GM18520 (cell line): ENCODE data around the gene VWA3A.
"Not testable (repeated sequence)": the region's sequence is repeated elsewhere in the genome, so short reads cannot be mapped to it uniquely, and the experiment has no call there.

ENCODE experiments used
- ATAC-seq: cut with Tn5 transposase; IDR thresholded peaks from one replicate; pipeline ENCODE4 v1.9.1; 2021; ENCODE audit not compliant: unreplicated experiment

VWA3A gene

DNA sequence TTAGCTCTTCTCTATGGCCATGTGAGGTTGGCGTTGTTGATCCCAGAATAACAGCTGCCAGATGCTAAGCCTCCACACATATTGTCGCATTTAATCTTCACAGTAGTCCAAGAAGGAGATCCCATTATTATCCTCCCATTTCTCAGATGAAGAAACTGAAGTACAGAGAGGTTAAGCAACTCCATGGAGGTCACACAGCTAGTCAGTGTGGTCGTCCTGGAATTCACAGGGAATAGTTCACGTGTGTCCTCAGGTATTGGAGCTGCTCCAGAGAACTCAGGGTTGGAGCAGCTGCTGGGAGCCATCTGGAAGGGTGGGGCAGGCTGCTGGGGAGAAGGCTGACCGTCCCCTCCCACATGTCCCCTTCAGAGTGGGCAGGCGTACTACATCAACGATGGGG, 89.5 kb downstream of the VWA3A start:
- ATAC-seq: no peak

DNA sequence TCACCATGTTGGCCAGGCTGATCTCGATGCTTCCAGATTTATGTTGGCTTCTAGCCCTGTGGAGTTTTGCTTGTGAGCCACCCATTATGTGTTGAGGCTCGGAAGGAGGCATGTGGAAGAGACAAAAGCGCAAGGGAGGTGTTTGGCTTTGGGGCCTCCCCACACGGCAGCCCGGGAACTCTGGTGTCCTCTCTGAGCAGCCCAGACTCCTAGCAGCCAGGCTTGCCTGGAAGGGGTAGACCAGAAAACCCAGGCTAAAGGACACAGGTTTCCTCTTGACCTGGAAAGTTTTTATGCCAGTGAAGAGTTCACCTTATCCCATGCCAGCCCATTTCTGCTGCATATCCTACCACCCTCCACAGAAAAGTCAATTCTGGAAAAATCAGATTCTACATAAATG, 91.0 kb downstream of the VWA3A start:
- ATAC-seq: no peak

DNA sequence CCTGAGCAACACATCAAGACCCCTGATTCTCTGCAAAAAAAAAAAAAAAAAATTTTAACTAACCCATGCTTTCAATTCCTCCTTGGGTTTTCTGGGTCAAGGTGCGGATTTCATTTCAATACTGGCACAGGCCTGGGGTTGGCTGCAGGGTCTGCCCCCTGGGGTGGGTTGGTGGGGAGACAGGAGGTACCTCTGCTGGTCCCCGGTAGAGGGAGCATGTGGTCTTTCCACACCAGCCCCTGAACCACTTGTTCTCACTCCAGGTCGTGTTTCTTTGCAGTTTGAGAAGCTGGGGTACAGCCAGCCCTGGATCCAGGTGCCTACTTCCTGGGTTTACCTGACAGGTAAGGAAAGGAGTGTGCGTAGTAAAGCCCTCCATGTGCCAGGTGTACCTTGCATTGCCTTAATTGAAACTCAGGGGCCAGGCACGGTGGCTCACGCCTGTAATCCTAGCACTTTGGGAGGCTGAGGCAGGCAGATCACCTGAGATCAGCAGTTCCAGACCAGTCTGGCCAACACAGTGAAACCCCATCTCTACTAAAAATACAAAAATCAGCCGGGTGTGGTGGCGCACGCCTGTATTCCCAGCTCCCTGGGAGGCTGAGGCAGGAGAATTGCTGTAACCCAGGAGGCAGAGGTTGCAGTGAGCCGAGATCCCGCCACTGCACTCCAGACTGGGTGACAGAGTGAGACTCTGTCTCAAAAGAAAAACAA, 91.7 kb downstream of the VWA3A start:
- ATAC-seq: no peak

DNA sequence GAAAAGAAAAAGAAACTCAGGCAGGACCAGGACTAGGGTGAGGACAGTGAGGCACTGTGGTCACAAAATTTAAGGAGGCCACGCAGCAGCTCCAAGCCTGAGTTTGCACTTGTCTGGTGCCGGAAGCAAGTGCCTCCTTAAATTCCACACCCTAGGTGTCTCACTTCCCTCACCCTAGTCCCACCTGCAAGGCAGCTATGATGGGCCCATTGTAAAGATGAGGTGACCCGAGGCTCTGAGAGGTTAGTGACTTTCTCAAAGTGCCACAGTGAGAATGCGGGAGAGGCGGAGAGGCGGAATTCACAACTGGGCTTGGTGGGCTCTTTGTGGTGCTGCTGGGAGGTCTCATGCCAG, 92.3 kb downstream of the VWA3A start:
- ATAC-seq: no peak

DNA sequence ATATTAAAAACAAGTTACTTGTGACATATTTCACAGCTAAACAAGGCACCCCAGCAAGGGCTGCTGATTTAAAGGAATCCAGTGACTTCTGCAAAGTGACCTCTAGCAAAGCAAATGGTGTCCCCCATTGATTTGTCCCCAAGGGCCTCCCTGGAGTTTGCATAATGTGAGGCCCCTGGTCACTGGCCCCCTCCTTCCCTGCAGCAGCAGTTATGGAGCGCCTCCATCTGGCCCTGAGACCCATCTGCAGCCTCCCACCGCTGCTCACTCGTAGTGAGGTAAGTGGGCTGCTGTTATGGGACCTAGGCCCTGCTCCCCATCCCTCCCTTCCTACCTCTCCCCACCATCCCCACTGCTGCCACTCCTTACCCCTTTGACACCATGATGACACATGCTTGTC, 94.2 kb downstream of the VWA3A start:
- ATAC-seq: no peak

DNA sequence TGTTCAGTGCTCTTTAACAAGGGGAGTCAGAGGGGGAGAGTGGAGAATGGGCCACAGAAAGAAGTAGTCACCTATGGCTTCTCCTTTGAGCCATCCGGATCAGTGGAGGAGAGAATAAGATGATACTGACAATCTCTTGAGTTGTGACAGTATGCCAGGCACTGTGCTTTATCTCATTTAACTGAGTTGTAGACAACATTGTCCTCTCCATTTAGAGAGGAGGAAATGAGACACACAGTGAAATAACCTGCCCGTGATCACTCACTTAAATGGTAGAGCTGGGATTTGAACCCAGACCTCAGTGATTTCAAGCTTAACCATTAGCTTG, 95.9 kb downstream of the VWA3A start:
- no peak for ATAC-seq

DNA sequence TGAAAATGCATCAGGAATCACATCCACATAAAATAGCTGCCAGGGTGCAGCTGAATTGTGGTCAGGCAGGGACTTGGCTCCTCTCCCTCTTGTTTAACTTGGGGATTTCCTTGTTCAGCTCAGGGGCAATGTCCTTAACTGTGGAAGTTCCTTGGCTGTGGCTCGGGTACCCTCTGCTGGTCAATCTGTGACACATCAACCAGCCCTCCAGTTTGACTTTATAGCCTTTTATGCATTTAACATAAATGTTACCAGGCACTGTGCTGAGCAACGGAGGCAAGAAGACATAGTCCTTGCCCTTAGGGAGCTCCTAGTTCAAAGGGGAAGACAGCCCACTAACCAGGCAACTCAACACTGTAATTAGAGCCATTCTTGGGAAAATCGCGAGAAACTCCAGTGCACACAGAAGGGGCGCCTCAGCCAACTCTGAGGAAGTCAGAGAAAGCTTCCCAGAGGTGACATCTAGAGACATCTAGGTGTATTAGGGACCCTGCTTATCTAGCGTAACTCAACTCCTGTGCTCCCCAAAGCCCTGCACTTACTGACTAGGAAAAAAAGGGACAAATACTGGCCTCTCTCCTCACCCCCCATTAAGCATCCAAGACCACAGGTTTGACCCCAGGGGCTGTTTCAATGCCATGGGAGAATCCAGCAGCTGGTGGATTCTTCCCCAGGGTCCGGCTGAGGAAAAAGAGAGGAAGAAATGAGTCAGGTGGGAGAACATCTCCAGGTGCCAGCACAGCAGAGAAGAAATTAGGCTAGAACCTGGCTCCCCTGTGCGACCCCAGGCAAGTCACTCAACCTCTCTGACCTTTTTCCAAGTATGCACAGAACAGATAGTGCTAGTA, 96.5 kb downstream of the VWA3A start:
- no peak for ATAC-seq

DNA sequence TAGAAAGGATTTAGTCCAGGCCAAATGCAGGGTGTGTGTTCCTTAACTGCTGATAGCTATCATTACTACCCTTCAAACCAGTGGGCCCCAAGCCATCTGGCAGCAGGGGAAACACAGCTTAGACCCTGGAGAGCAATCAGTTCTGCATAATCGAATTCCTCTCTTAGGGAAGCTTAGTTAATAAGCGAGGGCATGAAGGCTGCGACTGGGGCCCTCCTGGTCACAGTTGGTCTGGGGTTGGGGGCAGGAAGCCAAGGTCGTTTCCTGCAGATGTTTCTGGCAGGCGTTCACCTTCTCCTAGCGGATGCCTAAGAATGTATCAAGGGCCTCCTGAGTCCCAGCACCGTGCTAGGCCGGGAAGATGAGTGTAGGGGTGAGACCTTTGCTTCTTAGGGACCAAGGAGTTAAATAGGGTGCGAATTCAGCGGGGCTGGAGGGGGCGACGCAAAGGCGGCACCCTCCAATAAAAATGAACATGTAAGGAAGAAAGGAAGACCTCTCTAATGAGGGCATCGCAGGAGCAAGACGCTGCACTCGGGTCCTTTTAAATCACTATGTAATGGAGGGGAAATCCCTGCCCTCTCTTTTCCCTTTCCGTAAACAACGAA, 97.2 kb downstream of the VWA3A start:
- no peak for ATAC-seq

DNA sequence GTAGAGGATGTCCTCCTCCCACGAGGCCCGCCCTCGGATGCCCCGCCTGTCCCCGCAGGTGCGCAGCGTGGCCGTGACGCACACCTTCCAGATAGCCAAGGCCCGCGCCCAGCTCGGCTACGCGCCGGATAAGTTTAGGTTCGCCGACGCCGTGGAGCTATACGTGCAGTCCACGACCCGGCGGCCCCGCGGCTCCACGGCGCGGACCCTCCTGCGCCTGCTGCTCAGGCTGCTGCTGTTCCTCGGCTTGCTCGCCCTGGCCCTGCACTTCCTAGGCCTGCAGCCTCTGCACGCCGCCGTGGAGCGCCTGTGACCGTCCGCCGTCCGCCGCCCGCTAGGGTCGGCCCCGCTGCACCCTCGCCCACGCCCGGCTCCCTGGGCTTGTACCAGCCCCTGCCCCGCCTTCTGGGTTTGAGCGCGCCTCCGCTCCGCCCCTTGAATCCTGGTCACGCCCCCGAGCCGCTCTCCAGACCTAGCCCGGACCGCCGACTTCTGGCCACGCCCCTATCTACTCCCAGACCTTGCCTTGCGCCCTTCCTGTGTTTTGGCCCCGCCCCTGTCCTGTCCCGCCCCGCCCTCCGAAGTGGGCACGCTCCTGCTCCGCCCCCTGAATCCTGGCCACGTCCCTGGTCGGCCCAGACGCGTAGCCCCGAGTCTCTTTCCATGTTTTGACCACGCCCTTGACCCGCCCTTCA, 97.9 kb downstream of the VWA3A start:
- peak; percentile 44 for ATAC-seq

DNA sequence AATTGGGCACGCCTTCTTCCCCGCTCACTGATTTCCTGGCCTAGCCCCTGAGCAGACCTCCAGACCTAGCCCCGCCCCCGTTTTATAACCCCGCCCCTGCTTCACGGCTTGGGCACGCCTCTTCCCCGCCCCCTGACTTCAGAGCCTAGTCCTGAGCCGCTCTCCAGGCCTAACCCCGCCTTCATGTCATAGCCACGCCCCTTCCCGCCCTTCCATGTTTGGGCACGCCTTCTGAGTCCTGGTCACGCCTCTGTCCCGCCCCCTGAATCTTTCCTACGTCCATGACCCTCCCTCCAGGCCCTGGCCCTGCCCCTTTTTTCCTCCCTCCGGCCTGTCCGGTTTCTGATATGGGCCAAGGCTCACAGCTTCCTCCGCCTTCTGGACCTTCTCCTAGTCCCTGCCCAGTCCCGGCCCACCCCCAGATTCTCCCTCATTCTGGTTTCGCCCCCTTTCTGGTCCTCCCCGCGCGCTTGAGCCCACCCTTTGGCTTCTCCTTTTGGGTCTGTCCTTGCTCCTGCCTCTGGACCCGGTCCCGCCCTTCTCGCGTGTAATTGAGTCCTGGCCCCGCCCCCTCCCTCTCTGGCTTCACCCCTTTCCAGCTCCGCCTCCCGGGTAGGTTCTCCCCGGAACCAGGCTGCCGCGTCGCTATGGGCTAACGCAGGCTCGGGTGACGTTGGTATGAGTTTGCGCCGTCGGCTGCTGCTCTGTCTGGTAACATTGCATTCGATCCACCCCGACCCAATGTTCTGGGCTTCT, 98.6 kb downstream of the VWA3A start:
- ATAC-seq: peak; percentile 27

DNA sequence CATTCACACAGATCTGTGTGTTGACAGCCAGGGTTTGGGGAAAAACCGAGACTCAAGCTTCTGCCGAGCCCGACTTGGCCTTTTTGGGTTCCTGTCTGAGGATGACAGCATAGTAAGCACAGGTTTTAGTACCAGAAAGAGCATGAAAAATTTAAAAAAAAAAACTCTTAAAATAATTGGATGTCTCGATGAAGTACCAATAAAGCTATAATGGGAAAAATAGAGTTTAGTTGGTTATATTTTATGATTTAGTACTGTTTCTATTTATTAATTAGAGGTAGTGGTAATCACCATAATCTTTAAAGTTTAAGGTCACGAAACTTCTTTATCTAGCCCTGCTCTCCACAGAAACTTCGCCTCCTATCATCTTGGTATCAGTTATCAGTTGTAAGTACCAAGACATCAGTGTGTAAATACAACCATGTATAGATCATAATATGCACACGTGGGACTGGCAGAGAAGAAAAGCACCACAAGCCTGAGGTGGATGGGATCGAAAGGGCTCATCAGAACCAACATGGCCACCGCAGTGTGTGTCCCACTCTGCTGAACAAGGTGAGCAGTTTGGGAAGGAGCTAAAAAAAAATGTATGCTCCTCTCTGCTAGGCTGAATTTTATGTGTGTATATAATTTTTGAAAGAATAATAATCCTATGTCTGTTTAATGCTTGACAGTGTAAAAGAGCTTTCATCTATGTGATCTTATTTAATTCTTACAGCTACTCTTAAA, 99.4 kb downstream of the VWA3A start:
- ATAC-seq: no peak

DNA sequence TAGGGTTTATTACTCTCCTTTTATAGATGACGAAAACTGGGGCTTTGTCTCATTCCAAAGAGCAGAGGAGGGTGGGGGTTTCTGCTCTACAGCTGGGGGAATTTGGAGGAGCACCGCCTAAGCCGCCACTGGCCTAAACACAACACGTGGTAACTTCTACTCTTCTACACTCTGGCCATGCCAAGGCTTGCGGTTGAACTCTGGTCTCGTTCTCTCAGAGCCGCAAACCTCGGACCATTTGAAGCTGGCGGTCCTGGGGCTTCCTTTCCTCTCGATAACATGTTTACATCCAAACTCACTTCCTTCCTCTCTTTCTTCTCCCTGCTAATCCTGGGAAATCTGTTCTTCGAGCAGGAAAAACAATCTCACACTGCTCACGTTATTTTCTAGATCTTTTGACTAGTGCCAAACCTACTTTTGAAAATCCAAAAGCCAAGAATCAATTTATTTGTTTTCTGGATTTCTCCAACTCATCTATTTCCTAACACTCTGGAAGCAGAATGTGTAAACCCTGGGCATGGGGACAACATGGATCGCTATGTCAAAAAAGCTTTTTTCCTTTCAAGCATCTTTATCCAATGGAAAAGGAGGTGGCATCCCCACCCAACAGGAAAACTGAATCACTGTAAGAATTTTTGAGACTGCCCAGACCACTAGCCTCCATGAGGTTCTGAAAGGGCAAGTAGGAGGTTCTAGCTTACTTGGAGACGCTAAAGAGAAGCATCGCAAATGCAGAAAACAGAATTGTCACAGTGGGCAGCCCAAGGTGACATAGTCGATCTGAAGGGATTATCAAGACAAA, 100.1 kb downstream of the VWA3A start:
- peak; percentile 23 for ATAC-seq

DNA sequence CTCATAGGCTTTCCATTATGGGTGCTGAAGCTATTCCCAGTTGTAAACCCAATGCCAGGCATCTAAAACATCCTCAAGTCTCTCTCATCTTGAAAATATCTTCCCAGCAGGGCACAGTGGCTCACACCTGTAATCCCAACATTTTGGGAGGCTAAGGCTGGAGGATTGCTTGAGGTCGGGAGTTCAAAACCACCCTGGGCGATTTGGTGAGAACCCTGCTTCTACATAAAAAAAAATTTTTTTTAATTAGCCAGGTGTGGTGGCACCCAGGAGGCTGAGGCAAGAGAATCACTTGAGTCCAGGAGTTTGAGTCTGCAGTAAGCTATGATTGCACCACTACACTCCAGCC, 100.7 kb downstream of the VWA3A start:
- no peak for ATAC-seq

DNA sequence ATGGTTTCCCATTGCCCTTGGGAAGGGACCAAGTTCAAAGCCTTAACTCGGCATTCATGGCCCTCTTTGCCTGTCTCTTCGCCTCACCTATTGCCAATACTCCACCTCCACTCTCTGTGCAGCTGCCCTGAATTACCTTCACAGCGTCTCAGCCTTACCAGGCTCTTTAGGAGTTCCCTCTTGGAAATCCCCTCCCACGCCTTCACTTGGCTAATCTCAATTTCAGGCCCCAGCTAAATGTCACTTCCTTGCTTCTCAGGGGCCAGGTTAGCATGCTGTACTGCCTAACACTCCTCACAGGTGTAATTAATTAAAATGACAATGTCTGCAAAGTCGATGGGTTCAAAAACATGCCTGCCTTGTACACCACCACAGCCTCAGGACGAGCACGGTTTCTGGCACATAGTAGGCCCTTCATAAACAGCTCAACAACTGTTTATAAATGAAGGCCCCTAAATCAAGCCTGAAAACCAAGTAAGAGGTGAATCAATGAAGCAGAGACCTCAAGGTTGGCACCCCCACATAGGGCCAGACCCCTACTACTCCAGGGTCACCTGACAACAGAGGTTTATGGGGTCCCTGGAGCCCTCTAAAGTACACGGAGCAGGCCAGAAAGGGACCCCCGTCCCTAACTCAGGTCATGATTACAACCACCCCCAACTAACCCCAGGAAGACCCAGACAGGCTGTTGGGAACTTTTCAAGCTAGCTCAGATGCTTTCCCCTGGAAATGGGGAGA, 102.5 kb downstream of the VWA3A start:
- no peak for ATAC-seq

DNA sequence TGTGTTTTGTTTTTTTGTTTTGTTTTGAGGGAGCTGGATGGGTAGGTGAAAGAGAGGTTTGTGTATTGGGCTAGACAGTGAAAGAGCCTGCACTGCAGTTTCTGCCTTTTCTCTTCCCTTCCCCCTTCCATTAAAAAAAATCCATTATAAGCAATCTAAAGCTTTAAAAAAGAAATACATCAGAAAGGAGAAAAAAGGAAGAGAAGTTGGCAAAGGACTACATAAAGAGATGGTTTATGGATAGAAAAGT, 103.0 kb downstream of the VWA3A start:
- no peak for ATAC-seq

DNA sequence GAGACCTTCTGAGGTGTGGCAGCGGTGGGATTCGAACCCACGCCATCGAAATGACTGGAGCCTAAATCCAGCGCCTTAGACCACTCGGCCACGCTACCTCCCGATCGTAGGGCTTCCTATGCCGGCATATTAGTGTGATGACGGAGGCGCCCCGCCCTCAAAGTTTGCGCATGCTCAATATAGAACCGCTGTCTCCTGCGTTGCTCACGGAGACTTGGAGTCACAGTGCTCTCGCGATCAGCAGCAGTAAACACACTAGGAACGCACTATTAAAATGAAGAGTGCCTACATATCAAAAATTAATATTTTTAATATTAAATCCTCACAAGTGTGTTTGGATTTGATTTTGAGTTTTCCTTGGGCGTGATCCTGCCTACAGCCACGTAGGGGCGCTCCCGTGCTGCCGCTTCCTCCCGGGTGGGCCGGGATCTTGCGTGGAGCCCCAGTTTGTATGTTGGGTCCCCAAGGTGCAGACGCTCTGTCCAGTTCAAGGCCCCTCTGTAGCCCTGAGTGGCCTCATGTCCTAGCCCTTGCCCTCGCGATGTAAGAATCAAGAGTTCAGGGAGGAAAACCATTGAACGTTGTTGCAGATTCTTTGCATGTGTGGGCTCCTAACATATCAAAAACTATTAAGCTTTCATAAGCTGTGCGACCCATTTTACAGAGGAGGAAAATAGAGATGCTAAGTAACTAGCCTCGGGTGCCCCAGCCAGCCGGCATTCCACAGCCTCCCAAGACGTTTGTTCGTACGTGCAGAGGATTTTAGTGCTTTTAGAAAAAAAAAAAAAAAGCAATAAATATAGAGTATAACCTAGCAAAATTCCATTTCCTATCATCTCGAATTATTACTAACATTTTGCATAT, 103.6 kb downstream of the VWA3A start:
- peak; percentile 24 for ATAC-seq

DNA sequence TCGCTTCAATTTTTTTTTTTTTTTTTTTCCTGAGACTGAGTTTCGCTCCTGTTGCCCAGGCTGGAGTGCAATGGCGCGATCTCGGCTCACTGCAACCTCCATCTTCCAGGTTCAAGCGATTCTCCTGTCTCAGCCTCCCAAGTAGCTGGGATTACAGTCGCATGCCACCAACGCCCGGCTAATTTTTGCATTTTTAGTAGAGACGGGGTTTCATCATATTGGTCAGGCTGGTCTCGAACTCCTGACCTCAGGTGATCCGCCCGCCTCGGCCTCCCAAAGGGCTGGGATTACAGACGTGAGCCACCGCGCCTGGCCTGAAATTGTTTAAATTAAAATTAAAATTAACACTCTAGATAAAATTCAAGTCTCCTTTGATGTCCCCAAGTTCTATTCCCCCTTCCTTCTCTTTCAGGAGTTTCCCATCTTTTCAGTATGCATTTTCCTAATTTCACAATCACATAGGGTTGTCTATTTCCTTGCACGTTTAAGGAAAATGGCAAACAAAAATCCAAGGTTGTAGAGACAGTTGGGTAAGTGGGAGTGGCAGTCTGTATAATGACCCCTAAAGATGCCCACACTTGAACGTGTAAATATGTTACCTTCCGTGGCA, 104.3 kb downstream of the VWA3A start:
- ATAC-seq: not testable (repeated sequence)
